ENCODE data around the gene MDGA2. TPM values are rescaled to one million over a fixed set of nuclear protein-coding genes. Genes with fewer than 3 reads are reported as not detected.

MDGA2 gene
- polyA plus RNA-seq, 1 of the 3 experiments (the other 2 are of a cell fraction) = not detected

- 5% methylated on average over 3 of the region's 3 CpGs for WGBS (ENCODE audit: low lambda C conversion rate)
- no peaks in the 10 kb centered on the region for H3K79me2 ChIP-seq (ENCODE audit: insufficient read depth)
- POLR2A ChIA-PET = no interaction called here
- H3K9ac ChIP-seq = no peak overlapping the region
- no peak for TF ChIP-seq REST (IDR thresholded peaks at IDR 0.05; ENCODE audit: low read depth, low read length)
- no peak for TF ChIP-seq EP300 (IDR thresholded peaks at IDR 0.05; ENCODE audit: borderline replicate concordance in 1 of 2, low read depth in 1 of 2, low read length in 1 of 2)
- no peak for TF ChIP-seq RAD21 (IDR thresholded peaks at IDR 0.05; ENCODE audit: low read length)
- TF ChIP-seq CTCF (IDR thresholded peaks at IDR 0.05) = no peak
- no peak for TF ChIP-seq SMC3 (IDR thresholded peaks at IDR 0.05; ENCODE audit: low read depth, low read length)
- no peak for TF ChIP-seq TEAD4 (IDR thresholded peaks at IDR 0.05; ENCODE audit: borderline replicate concordance, insufficient read depth)
- TF ChIP-seq GABPA (IDR thresholded peaks at IDR 0.05; ENCODE audit: low read depth) = no peak
- TF ChIP-seq YY1 (IDR thresholded peaks at IDR 0.05; ENCODE audit: low read depth) = no peak
- no peaks in the 10 kb centered on the region for H3K27me3 ChIP-seq (ENCODE audit: insufficient read depth)
- no peaks in the 10 kb centered on the region for H3K36me3 ChIP-seq (replicated peaks in 1 of 2; ENCODE audit: control insufficient read depth in 1 of 2, insufficient read depth in 2 of 2, low read length in 1 of 2)
- H3K27ac ChIP-seq (ENCODE audit: low read depth in 2 of 2, low read length in 1 of 2) = no peak overlapping the region
- H2AFZ ChIP-seq (ENCODE audit: low read depth) = no peak overlapping the region
- no peak for DNase-seq
- no peaks in the 10 kb centered on the region for H3K4me1 ChIP-seq (ENCODE audit: control insufficient read depth in 1 of 2, insufficient read depth in 2 of 2, low read depth in 1 of 2, low read length in 1 of 2)
- H3K4me2 ChIP-seq = no peak overlapping the region
- no peaks in the 10 kb centered on the region for H4K20me1 ChIP-seq (ENCODE audit: insufficient read depth)
- H3K4me3 ChIP-seq (ENCODE audit: low read depth in 2 of 2, low read length in 1 of 2) = no peak overlapping the region
- no peaks in the 10 kb centered on the region for H3F3A ChIP-seq (replicated peaks; ENCODE audit: insufficient read depth)
- no peaks in the 10 kb centered on the region for H3K9me2 ChIP-seq
- CTCF ChIA-PET = no interaction called here
- H3K9me3 ChIP-seq = no peaks in the 10 kb centered on the region
Observed at GRCh38 chr14:47520382-47520781, 155.0 kb downstream of the MDGA2 start.

- H2AFZ ChIP-seq (ENCODE audit: low read depth) = no peak overlapping the region
- POLR2A ChIA-PET = no interaction called here
- no peak overlapping the region for H3K9ac ChIP-seq
- TF ChIP-seq RXRA (IDR thresholded peaks at IDR 0.05; ENCODE audit: borderline replicate concordance, low read depth) (no peak), ZBTB33 (IDR thresholded peaks at IDR 0.05; ENCODE audit: borderline replicate concordance, low read depth) (no peak), POLR2AphosphoS5 (IDR thresholded peaks at IDR 0.05; ENCODE audit: low read depth, low read length) (no peak), RFX5 (IDR thresholded peaks at IDR 0.05; ENCODE audit: low read length) (no peak), GABPA (IDR thresholded peaks at IDR 0.05; ENCODE audit: low read depth) (no peak), TAF1 (IDR thresholded peaks at IDR 0.05; ENCODE audit: borderline replicate concordance, low read depth, low read length) (no peak), GATA2 (CRISPR knock-in tag; IDR thresholded peaks at IDR 0.05) (no peak), MAX (IDR thresholded peaks at IDR 0.05; ENCODE audit: low read depth) (no peak), MEF2A (IDR thresholded peaks at IDR 0.05; ENCODE audit: borderline replicate concordance, low read depth) (no peak), TCF12 (IDR thresholded peaks at IDR 0.05) (no peak), ELF1 (IDR thresholded peaks at IDR 0.05) (no peak), SMC3 (IDR thresholded peaks at IDR 0.05; ENCODE audit: low read depth, low read length) (no peak), SIN3A (IDR thresholded peaks at IDR 0.05; ENCODE audit: borderline replicate concordance, low read depth, low read length) (no peak), CTCF (IDR thresholded peaks at IDR 0.05) (no peak)
- H3K36me3 ChIP-seq (replicated peaks in 1 of 2; ENCODE audit: control insufficient read depth in 1 of 2, insufficient read depth in 2 of 2, low read length in 1 of 2) = no peaks in the 10 kb centered on the region
- no peak overlapping the region for H3K4me3 ChIP-seq (ENCODE audit: low read depth in 2 of 2, low read length in 1 of 2)
- WGBS (ENCODE audit: low lambda C conversion rate) = 42% methylated on average over 2 of the region's 2 CpGs
- no peak overlapping the region for H3K4me2 ChIP-seq
- no peaks in the 10 kb centered on the region for H3K9me3 ChIP-seq
- H3K27ac ChIP-seq (ENCODE audit: low read depth in 2 of 2, low read length in 1 of 2) = no peak overlapping the region
- no peaks in the 10 kb centered on the region for H3F3A ChIP-seq (replicated peaks; ENCODE audit: insufficient read depth)
- H3K4me1 ChIP-seq (ENCODE audit: control insufficient read depth in 1 of 2, insufficient read depth in 2 of 2, low read depth in 1 of 2, low read length in 1 of 2) = no peaks in the 10 kb centered on the region
- no peaks in the 10 kb centered on the region for H3K9me2 ChIP-seq
- DNase-seq = no peak
- no peaks in the 10 kb centered on the region for H3K27me3 ChIP-seq (ENCODE audit: insufficient read depth)
- CTCF ChIA-PET = no interaction called here
- H3K79me2 ChIP-seq (ENCODE audit: insufficient read depth) = no peaks in the 10 kb centered on the region
- no peaks in the 10 kb centered on the region for H4K20me1 ChIP-seq (ENCODE audit: insufficient read depth)
Observed at GRCh38 chr14:47511829-47512228, 163.6 kb downstream of the MDGA2 start.

Data from SK-N-SH (cell line).